Nucleus accumbens (tissue), 56 donors: ENCODE results near the gene SH3BP4.

Source experiments
- DNase-seq, 56 donors: peaks; one replicate each; lab custom pipeline; 2025; lab: John Stamatoyannopoulos, UW

The SH3BP4 gene

GRCh38 chr2:234979204-234980167 lies 27.7 kb downstream of the SH3BP4 start:
- DNase-seq, result no peak

GRCh38 chr2:234980451-234981187 lies 28.8 kb downstream of the SH3BP4 start:
- no peak for DNase-seq

- DNase-seq, result peak in 1 of 56 donors; percentile 20
Measured at GRCh38 chr2:234981197-234982095, 29.6 kb downstream of the SH3BP4 start.

GRCh38 chr2:234982096-234982834 lies 30.4 kb downstream of the SH3BP4 start:
- DNase-seq, result no peak

GRCh38 chr2:234983011-234983726 lies 31.4 kb downstream of the SH3BP4 start:
- no peak for DNase-seq

- no peak for DNase-seq
Measured at GRCh38 chr2:234985608-234986245, 33.9 kb downstream of the SH3BP4 start.

GRCh38 chr2:234986390-234986789 lies 34.6 kb downstream of the SH3BP4 start:
- no peak for DNase-seq

- no peak for DNase-seq
Measured at GRCh38 chr2:234986876-234987720, 35.3 kb downstream of the SH3BP4 start.

- DNase-seq, result no peak
Measured at GRCh38 chr2:234987754-234988153, 35.9 kb downstream of the SH3BP4 start.

- no peak for DNase-seq
Measured at GRCh38 chr2:234988491-234988890, 36.7 kb downstream of the SH3BP4 start.

- peak in 54 of 56 donors; percentile 9 to 88 (median 54) for DNase-seq
Measured at GRCh38 chr2:234989183-234989701, 37.4 kb downstream of the SH3BP4 start.

- DNase-seq, result no peak
Measured at GRCh38 chr2:234990300-234990699, 38.5 kb downstream of the SH3BP4 start.

- no peak for DNase-seq
Measured at GRCh38 chr2:234991290-234991689, 39.5 kb downstream of the SH3BP4 start.

- DNase-seq, result no peak
Measured at GRCh38 chr2:234991793-234992192, 40.0 kb downstream of the SH3BP4 start.

- DNase-seq, result no peak
Measured at GRCh38 chr2:234992196-234992595, 40.4 kb downstream of the SH3BP4 start.

- DNase-seq, result no peak
Measured at GRCh38 chr2:234992624-234993349, 41.0 kb downstream of the SH3BP4 start.

- no peak for DNase-seq
Measured at GRCh38 chr2:234993541-234993981, 41.7 kb downstream of the SH3BP4 start.
